Mesenchymal stem cell (in vitro differentiated cells and primary cell): ENCODE data around the gene EME1.

Experiments
- DNase-seq: peaks from one replicate; pipeline ENCODE4 v3.0.0-alpha.2; 2013
- H2AFZ ChIP-seq: one replicate; pipeline ENCODE4 v1.6.1; 2013; ENCODE audit warnings: low read depth, mild to moderate bottlenecking, control low read depth, inconsistent platforms, low read length, moderate library complexity
- H2AK5ac ChIP-seq: 2 replicates; pipeline ENCODE4 v1.6.1; 2013; ENCODE audit warnings: low read length, moderate library complexity, mild to moderate bottlenecking, inconsistent platforms; ENCODE audit not compliant: severe bottlenecking
- H2BK120ac ChIP-seq: one replicate; pipeline ENCODE4 v1.6.1; 2013; ENCODE audit warnings: low read depth, mild to moderate bottlenecking, inconsistent platforms, low read length, moderate library complexity
- H2BK12ac ChIP-seq, 2 experiments: one replicate each; pipeline ENCODE4 v1.6.1; 2013; ENCODE audit warnings: inconsistent platforms in 2 of 2, low read length in 2 of 2, mild to moderate bottlenecking in 2 of 2, moderate library complexity in 2 of 2, control low read depth in 1 of 2
- H2BK15ac ChIP-seq: one replicate; pipeline ENCODE4 v1.6.1; 2013; ENCODE audit warnings: mild to moderate bottlenecking, low read depth, inconsistent platforms; ENCODE audit not compliant: poor library complexity, severe bottlenecking
- H2BK5ac ChIP-seq: 2 replicates; pipeline ENCODE4 v1.6.1; 2013; ENCODE audit warnings: low read depth, mild to moderate bottlenecking, low read length, control low read depth, inconsistent platforms; ENCODE audit not compliant: poor library complexity, severe bottlenecking
- H3K14ac ChIP-seq, 2 experiments: one replicate each; pipeline ENCODE4 v1.6.1; 2013; ENCODE audit warnings: inconsistent platforms in 2 of 2, low read length in 2 of 2, control low read depth in 1 of 2, mild to moderate bottlenecking in 1 of 2, moderate library complexity in 1 of 2
- H3K18ac ChIP-seq, 2 experiments: one replicate each; pipeline ENCODE4 v1.6.1; 2013; ENCODE audit warnings: inconsistent platforms in 2 of 2, low read length in 2 of 2, control low read depth in 1 of 2, low read depth in 1 of 2, mild to moderate bottlenecking in 1 of 2
- H3K23ac ChIP-seq, 2 experiments: one replicate each; pipeline ENCODE4 v1.6.1; 2013; ENCODE audit warnings: inconsistent platforms in 2 of 2, low read length in 2 of 2, mild to moderate bottlenecking in 2 of 2, moderate library complexity in 2 of 2, control low read depth in 1 of 2
- H3K27ac ChIP-seq: 2 replicates; pipeline ENCODE4 v1.5.1; 2013; ENCODE audit warnings: mild to moderate bottlenecking, moderate library complexity, low read length, control low read depth, inconsistent platforms; ENCODE audit not compliant: poor library complexity, severe bottlenecking
- H3K27me3 ChIP-seq, 2 experiments: 2 replicates each; pipeline versions ENCODE4 v1.6.1 to v1.7.0; 2013; ENCODE audit warnings: low read length in 2 of 2, mild to moderate bottlenecking in 2 of 2, moderate library complexity in 2 of 2, control low read depth in 1 of 2, inconsistent platforms in 1 of 2; ENCODE audit not compliant: control insufficient read depth in 1 of 2, insufficient read depth in 1 of 2
- H3K36me3 ChIP-seq, 2 experiments: 2 replicates each; pipeline versions ENCODE4 v1.6.1 to v1.7.0; 2013; ENCODE audit warnings: low read length in 2 of 2, control low read depth in 1 of 2, inconsistent platforms in 1 of 2, low read depth in 1 of 2, mild to moderate bottlenecking in 1 of 2; ENCODE audit not compliant: insufficient read depth in 2 of 2, control insufficient read depth in 1 of 2
- H3K4ac ChIP-seq, 2 experiments: one replicate each; pipeline ENCODE4 v1.6.1; 2013; ENCODE audit warnings: inconsistent platforms in 2 of 2, low read length in 2 of 2, mild to moderate bottlenecking in 2 of 2, moderate library complexity in 2 of 2, control low read depth in 1 of 2, low read depth in 1 of 2
- H3K4me1 ChIP-seq: 2 replicates; pipeline ENCODE4 v1.6.1; 2013; ENCODE audit warnings: low read depth, low read length, control low read depth; ENCODE audit not compliant: control insufficient read depth, insufficient read depth
- H3K4me2 ChIP-seq: 2 replicates; pipeline ENCODE4 v1.6.1; 2013; ENCODE audit warnings: low read length, mild to moderate bottlenecking, inconsistent platforms; ENCODE audit not compliant: poor library complexity, severe bottlenecking
- H3K4me3 ChIP-seq, 2 experiments: 2 replicates each; pipeline versions ENCODE4 v1.5.1 to v1.7.0; 2013; ENCODE audit warnings: low read length in 2 of 2, mild to moderate bottlenecking in 2 of 2, control low read depth in 1 of 2, low read depth in 1 of 2; ENCODE audit not compliant: insufficient read depth in 1 of 2
- H3K79me1 ChIP-seq: replicated peaks from 2 replicates; pipeline ENCODE4 v1.6.1; 2013; ENCODE audit warnings: mild to moderate bottlenecking, control low read depth, low read length, inconsistent platforms; ENCODE audit not compliant: poor library complexity, severe bottlenecking
- H3K9ac ChIP-seq: 2 replicates; pipeline ENCODE4 v1.7.0; 2013; ENCODE audit warnings: mild to moderate bottlenecking, low read length, moderate library complexity
- H3K9me3 ChIP-seq: 2 replicates; pipeline ENCODE4 v1.7.0; 2013; ENCODE audit warnings: mild to moderate bottlenecking, low read length; ENCODE audit not compliant: control insufficient read depth
- H4K8ac ChIP-seq: one replicate; pipeline ENCODE4 v1.6.1; 2013; ENCODE audit warnings: inconsistent platforms, mild to moderate bottlenecking, low read length, moderate library complexity
- H4K91ac ChIP-seq: one replicate; pipeline ENCODE4 v1.6.1; 2013; ENCODE audit warnings: mild to moderate bottlenecking, low read length, inconsistent platforms
- WGBS: methylation state at CpG from one replicate; pipeline ENCODE4 v1.1.7; 2013; ENCODE audit warnings: mixed read lengths; 5-methylcytosine and 5-hydroxymethylcytosine counted together

The EME1 gene

GRCh38 chr17:50348522-50349242 lies 24.3 kb upstream of the EME1 start:
- H4K91ac ChIP-seq: peak overlapping the region; percentile 40
- peak overlapping the region in 1 of 2 experiments; percentile 99 for H3K4me3 ChIP-seq
- H3K79me1 ChIP-seq: peaks cover 44% of the 10 kb centered on the region
- H3K27me3 ChIP-seq: no peaks in the 10 kb centered on the region
- 78% methylated on average over 3 of the region's 7 CpGs for WGBS
- no peak overlapping the region for H3K23ac ChIP-seq
- H3K36me3 ChIP-seq: peaks cover 17 to 22% of the 10 kb centered on the region in 2 experiments
- H4K8ac ChIP-seq: peak overlapping the region; percentile 38
- H2BK5ac ChIP-seq: no peak overlapping the region
- H3K9me3 ChIP-seq: no peaks in the 10 kb centered on the region
- no peak overlapping the region for H2BK12ac ChIP-seq
- H3K14ac ChIP-seq: peak overlapping the region in 1 of 2 experiments; percentile 9
- H3K27ac ChIP-seq: no peak overlapping the region
- H3K4me1 ChIP-seq: peaks cover 31% of the 10 kb centered on the region
- peak; percentile 35 for DNase-seq
- H3K4me2 ChIP-seq: no peak overlapping the region
- peak overlapping the region in 1 of 2 experiments; percentile 49 for H3K18ac ChIP-seq
- H2BK120ac ChIP-seq: no peak overlapping the region
- peak overlapping the region; percentile 17 for H3K9ac ChIP-seq
- no peak overlapping the region for H2AK5ac ChIP-seq
- H2AFZ ChIP-seq: no peak overlapping the region
- no peak overlapping the region for H2BK15ac ChIP-seq
- no peak overlapping the region for H3K4ac ChIP-seq

GRCh38 chr17:50349243-50349600 lies 23.8 kb upstream of the EME1 start:
- no peak overlapping the region for H2BK5ac ChIP-seq
- H3K4ac ChIP-seq: no peak overlapping the region
- no peak overlapping the region for H2BK15ac ChIP-seq
- no peak overlapping the region for H3K27ac ChIP-seq
- H3K9me3 ChIP-seq: no peaks in the 10 kb centered on the region
- no peak overlapping the region for H2BK120ac ChIP-seq
- H4K91ac ChIP-seq: peak overlapping the region; percentile 5
- H2AK5ac ChIP-seq: no peak overlapping the region
- DNase-seq: no peak
- WGBS: 100% methylated on average over 3 of the region's 5 CpGs
- no peak overlapping the region for H3K14ac ChIP-seq
- no peak overlapping the region for H3K4me3 ChIP-seq
- H3K23ac ChIP-seq: no peak overlapping the region
- no peak overlapping the region for H3K18ac ChIP-seq
- H3K4me1 ChIP-seq: peaks cover 33% of the 10 kb centered on the region
- peaks cover 47% of the 10 kb centered on the region for H3K79me1 ChIP-seq
- H3K4me2 ChIP-seq: no peak overlapping the region
- peak overlapping the region; percentile 17 for H3K9ac ChIP-seq
- H2BK12ac ChIP-seq: no peak overlapping the region
- H2AFZ ChIP-seq: no peak overlapping the region
- H4K8ac ChIP-seq: no peak overlapping the region
- H3K36me3 ChIP-seq: peaks cover 22 to 27% of the 10 kb centered on the region in 2 experiments
- H3K27me3 ChIP-seq: no peaks in the 10 kb centered on the region

- Histone ChIP-seq H3K27ac (no peak overlapping the region), H2BK120ac (no peak overlapping the region), H3K4me1 (peaks cover 26% of the 10 kb centered on the region), H2AK5ac (no peak overlapping the region), H3K4me2 (no peak overlapping the region), H4K8ac (no peak overlapping the region), H3K14ac (no peak overlapping the region), H3K4me3 (no peak overlapping the region), H2AFZ (no peak overlapping the region), H2BK5ac (no peak overlapping the region), H3K9ac (no peak overlapping the region), H3K18ac (no peak overlapping the region), H3K27me3 (no peaks in the 10 kb centered on the region), H2BK12ac (no peak overlapping the region), H3K23ac (no peak overlapping the region), H3K36me3 (peaks cover 37 to 42% of the 10 kb centered on the region in 2 experiments), H2BK15ac (peak overlapping the region; percentile 1), H3K4ac (no peak overlapping the region), H3K9me3 (no peaks in the 10 kb centered on the region), H3K79me1 (peaks cover 60% of the 10 kb centered on the region), H4K91ac (no peak overlapping the region)
- DNase-seq: no peak
- 92% methylated on average over 2 of the region's 2 CpGs for WGBS
These were observed 22.3 kb upstream of the EME1 start for GRCh38 chr17:50350733-50351132.

GRCh38 chr17:50352072-50352692 lies 20.8 kb upstream of the EME1 start:
- no peak overlapping the region for H3K4me2 ChIP-seq
- no peak overlapping the region for H2BK120ac ChIP-seq
- no peak overlapping the region for H2AK5ac ChIP-seq
- peaks cover 51 to 57% of the 10 kb centered on the region in 2 experiments for H3K36me3 ChIP-seq
- no peak overlapping the region for H2AFZ ChIP-seq
- WGBS: 93% methylated on average over 6 of the region's 6 CpGs
- H3K14ac ChIP-seq: no peak overlapping the region
- no peaks in the 10 kb centered on the region for H3K27me3 ChIP-seq
- peaks cover 22% of the 10 kb centered on the region for H3K4me1 ChIP-seq
- no peak overlapping the region for H2BK5ac ChIP-seq
- no peak overlapping the region for H4K8ac ChIP-seq
- H2BK12ac ChIP-seq: peak overlapping the region in 1 of 2 experiments; percentile 25
- H3K9ac ChIP-seq: no peak overlapping the region
- peak overlapping the region in 1 of 2 experiments; percentile 11 for H3K4me3 ChIP-seq
- H3K4ac ChIP-seq: no peak overlapping the region
- no peak overlapping the region for H3K18ac ChIP-seq
- H2BK15ac ChIP-seq: no peak overlapping the region
- DNase-seq: no peak
- no peak overlapping the region for H4K91ac ChIP-seq
- H3K23ac ChIP-seq: no peak overlapping the region
- no peak overlapping the region for H3K27ac ChIP-seq
- peaks cover 61% of the 10 kb centered on the region for H3K79me1 ChIP-seq
- no peaks in the 10 kb centered on the region for H3K9me3 ChIP-seq
